Stromal cell of bone marrow (primary cell): ENCODE results near the gene YBX2.
"Not testable (repeated sequence)": the region's sequence is repeated elsewhere in the genome, so short reads cannot be mapped to it uniquely, and the experiment has no call there.

Experiments used
- DNase-seq: peaks from one replicate; pipeline ENCODE4 v3.0.0-alpha.2; 2012; ENCODE audit warnings: low read depth

Gene YBX2

DNA sequence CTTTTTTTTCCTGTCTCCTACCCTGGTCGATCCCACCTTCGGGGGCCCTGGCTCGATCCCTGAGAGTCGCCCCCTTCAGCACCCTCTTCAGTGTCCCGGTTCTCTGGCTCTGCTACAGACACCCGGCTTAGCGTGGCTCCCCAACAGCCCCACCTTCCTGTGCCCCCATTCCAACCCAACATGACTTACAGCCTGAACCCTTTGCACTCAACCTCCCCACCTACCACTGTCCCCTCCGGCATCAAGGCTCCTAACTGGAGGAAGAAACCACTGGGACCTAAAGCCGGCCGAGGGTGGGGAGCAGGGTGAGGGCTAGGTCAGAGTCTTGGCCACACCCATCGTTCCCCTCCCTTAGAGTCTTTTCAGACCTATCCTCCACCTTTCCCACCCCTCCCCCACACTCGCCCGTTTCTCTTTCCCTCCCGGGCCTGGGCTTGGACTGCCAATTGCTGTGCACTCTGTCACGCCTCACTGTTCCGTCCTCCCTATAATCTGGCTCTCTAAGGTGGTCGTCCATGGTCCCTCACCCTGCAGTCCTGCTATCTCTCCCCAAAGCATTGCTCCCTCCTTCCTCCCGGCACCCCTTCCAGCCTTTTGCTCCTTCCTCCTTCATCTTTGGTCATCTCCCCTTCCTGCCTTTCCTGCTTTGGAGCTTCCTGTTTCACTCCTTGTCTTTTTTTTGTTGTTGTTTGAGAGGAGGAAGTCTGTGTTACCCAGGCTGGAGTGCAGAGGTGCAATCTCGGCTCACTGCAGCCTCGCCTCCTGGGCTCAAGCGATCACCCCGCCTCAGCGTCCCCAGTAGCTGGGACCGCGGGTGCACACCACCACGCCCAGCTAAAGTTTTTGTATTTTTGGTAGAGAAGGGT, 31.3 kb downstream of the YBX2 start:
- DNase-seq = no peak

DNA sequence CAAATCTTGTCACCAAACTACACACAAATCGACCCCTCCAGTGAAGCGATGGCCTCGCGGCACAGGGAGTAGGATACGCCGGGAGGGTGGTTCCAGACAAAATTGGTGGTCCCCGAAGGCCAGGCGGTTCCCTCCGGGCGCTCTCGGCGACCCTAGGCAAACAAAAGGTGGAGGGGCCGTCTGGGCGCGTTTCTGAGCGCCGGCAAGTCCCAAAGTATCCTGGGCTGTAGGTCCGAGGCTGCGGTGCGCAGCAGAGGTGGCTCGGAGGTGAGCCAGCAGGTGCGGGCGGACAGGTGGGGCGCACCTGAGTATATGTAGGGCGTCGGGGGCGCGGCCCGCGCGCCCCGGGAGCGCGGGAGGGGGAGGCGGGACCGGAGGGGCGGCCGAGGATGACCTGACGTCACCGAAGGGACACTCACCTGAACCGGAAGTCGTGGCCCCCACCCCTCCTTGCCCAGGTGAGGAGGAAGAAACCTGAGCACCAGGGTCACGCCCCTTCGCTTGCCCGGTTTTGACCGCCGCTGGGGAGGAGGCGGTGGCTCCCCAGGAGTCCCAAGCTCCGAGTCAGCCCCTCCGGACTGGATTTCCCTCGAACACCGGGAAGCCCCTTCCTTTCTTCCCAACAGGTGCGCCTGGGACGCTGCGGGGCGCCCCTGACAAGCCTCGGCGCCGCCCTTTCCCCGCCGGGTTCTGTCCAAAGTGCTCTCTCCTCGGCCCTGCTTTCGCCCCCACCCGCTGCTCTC, 32.1 kb downstream of the YBX2 start, which contains the start of gene CLDN7:
Gene CLDN7, minus strand, starts transcription at position 287 of the 743 bp plus-strand sequence. CDS start 435 bp downstream, outside the sequence.
- no peak for DNase-seq

- no peak for DNase-seq
Measured at GRCh38 chr17:7261379-7262191, 32.9 kb downstream of the YBX2 start.

DNA sequence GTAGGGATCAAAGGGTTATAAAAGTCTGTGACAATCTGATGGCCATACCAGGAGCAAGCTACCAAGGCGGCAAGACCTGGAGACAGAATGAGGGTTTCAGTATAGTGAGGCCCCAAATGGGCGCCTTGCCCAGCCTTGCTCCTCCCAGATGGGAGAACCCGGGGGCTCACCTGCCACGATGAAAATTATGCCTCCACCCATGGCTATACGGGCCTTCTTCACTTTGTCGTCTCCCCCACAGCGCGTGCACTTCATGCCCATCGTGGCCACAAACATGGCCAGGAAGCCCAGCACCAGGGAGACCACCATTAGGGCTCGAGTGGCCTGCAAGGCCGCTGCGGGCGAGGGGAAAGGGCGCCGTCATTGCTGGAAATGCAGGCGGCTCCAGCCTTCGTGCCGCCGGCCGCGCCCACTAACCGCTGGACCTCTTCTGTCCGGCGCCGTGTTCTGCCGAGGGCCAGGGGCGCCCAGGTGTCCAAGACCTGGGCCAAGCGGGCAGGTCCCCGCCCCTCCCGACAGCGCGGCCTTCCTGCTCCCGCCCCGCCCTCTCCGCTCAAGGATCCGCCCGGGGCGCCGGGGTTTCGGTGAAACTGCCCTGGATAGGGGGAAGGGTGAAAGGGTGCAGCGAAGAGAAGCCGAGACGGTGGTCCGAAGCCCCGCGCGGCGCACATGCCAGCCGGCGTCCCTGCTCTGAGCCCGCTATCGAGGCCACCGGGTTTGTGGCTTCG, 33.6 kb downstream of the YBX2 start:
- DNase-seq = no peak

- DNase-seq = no peak
Measured at GRCh38 chr17:7260151-7260550, 34.3 kb downstream of the YBX2 start.

DNA sequence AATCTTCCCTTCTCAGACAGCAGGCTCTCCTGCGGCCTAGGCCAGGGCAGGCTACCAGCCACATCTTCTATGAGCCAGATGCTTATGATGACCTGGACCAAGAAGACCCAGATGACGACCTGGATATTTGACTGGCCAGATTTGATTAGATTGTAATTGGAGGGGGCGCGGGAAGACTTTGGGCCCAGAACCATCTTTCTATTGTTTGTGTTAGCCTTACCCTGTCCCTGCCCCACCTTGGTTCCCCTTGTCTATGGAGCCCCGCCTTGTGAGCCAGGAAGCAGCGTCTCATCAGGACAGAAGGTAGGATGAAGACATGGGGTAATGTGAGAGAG, 34.9 kb downstream of the YBX2 start:
- DNase-seq = no peak

DNA sequence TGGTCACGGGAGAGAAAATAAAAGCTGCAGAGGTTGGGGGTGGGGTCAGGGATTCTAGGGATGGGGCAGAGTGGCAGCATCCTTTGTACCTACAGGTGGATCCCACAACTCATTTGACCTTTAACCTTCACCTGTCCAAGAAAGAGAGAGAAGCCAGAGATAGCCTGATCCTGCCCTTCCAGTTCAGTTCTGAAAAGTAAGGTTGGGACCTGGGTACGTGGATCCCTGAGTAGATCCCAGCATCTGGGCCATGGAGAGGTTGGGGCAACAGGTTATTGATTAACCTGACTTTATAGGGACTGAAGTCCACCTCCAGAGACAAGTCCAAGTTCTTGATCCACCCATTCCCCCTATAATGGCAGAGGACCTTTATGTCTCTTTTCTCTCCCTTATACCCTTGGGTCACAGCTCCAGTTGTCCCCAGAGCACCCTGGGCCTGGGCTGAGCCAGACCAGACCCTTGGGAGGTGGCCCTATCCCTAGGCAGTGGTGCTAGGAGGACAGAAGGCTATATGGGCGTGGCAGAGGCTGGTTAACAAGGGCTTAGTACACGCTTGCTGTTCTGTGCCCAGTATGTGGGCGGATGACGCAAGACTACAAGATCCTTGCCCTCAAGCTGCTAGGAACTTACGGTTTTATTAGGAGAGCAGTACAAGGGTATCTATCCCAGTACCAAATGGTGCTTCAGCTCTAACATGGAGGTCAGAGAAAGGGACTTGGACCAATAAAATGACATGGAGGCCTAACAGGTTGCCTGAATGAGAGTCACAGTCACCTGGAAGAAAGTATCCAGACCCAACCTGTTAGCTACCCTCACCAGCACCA, 35.5 kb downstream of the YBX2 start:
- DNase-seq = no peak

DNA sequence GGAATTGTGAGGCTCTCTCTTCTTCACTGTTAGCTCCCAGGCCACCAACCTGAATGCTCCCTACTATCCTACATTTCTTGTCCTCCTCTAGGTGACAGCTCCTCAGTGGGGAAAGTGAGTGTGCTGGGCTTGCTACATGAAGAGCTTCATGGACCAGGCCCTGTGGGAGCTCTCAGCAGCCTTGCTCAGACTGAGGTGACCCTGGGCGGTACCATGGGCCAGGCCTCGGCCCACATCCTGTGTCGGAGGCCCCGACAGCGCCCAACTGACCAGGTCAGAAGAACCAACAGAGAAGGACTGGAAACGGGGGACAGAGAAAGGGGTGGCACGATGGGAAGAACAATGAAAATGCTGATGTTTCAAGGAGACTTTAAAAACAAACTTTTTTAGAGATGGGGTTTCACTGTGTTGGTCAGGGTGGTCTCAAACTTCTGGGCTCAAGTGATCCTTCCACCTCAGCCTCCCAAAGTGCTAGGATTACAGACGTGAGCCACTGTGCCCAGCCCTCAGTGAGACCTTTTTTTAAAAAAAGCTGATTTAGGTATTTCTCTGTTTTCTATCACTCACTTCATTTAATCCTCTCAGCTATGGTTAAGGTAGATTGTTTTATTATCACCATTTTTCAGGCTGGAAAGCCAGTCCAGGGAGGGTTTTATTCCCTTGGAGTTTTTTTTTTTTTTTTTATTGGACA, 37.5 kb downstream of the YBX2 start:
- no peak for DNase-seq

- no peak for DNase-seq
Measured at GRCh38 chr17:7254511-7254910, 39.9 kb downstream of the YBX2 start.

DNA sequence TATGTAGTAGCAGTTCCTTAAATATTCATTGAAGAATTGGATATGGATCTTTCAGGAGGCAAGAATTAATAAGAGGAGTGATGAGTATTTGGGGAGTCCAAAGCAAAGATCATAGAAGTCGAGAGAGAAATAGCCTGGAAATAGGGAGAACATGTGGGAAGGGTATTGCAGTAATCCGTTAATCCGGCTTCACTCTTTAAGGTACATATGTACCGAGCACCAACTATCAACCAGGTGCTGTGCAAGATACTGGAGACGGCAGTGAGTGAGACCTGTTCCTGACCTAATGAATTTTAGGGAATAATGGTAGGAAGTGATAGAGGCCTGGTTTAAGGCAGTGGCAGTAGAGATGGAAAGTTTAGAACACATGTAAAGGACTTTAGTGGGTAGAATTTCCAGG, 41.4 kb downstream of the YBX2 start:
- no peak for DNase-seq

DNA sequence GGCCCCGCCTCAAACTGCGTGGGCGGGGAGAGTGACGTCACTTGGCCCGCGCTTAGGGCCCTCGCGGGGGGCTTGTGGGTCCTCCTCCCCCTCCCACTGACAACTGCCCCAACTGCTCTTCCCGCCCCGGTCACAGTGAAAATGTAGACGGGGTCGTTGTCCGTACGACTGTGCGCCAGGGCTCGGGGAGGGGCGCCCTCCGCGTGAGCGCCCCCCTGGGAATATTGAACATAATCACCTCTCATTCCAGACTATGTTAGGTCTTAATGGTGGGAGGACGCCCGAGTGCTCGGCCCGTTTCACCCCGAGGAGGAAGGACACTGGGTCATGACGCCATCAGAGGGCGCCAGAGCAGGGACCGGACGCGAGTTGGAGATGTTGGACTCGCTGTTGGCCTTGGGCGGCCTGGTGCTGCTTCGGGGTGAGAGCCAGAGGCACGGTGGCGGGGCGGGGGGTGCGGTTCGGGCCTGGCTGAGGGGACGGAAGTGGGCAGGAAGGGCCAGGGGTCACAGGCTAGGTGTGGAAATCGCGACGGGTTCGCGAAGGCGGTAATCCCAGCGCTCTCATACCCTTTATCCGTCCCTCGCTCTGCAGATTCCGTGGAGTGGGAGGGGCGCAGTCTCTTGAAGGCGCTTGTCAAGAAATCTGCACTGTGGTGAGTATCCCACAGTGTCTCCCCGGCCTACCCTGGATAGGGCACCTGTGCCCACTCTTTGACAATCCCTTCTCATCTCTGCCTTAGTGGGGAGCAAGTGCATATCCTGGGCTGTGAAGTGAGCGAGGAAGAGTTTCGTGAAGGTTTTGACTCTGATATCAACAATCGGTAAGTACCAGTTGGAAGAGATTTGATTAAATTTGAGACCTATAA, 42.0 kb downstream of the YBX2 start, which contains the start of gene ELP5:
Gene ELP5, plus strand, starts transcription at position 40 of the 868 bp plus-strand sequence. Its CDS starts 336 bp downstream, at position 376.
- peak; percentile 90 for DNase-seq

- peak; percentile 99 for DNase-seq
Measured at GRCh38 chr17:7251661-7252175, 42.7 kb downstream of the YBX2 start, which contains the start of gene CTDNEP1. Gene CTDNEP1, minus strand, starts transcription at chr17:7251734. Its CDS starts 438 bp downstream, at chr17:7251296.

- no peak for DNase-seq
Measured at GRCh38 chr17:7250695-7251627, 43.5 kb downstream of the YBX2 start.

GRCh38 chr17:7249830-7250229, 44.6 kb downstream of the YBX2 start:
- no peak for DNase-seq

DNA sequence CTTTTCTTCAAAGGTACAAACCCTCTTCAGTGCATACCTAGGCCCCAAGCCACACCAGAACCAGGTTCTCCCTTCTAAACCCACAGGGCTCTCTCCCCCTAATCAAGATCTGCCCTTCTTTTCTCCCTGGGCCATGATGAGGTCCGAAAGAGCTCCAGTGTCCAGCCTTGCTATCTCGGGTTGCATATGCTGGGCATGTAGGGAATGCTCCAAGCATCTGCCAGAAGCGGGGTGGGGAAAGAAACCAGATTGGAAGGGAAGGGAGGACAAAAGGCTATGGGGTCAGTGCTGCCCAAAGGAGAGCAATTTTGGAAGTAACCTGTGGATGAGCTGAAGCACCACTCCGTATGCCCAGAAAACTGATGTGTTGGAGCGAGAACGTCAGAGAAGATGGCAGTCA, 45.2 kb downstream of the YBX2 start:
- DNase-seq = no peak

DNA sequence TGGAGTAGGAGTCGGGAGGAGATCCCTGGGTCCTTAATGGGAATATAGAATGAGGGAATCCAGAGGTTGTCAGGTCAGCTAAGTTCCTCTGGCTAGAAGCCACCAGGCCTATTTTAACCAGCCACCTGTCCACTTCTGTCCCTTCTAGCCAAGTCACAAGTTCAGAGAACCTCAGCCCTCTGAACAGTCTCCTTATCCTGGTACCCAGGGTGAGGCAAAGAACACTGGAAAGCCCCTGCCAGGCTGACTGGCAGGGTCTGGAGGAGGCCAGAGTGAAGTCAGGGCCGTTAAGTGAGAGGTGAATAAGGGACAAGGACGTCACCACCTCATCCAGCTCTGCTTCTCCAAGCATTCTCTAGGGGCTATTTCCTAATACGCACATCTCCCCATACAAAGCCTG, 45.6 kb downstream of the YBX2 start:
- no peak for DNase-seq

GRCh38 chr17:7246779-7247178, 47.7 kb downstream of the YBX2 start:
- no peak for DNase-seq

DNA sequence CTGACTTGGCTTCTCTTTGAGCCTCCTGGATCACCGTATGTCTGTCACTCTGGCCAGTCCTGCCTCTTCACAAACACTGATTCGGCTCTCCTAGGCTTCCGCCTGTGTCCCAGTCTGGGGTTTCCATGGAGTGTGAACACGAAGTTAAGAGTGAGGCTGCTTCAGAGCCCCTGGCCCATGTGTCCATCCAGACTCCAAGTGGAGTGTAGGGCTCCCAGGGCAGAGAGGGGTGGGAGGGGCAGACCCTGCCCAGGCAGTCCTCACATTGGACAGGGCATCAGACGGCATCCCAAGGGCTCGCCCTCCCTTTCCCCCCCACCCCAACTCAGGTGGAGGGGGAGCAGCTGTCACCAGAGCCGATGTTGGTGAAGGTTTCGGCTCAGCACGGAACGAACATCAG, 50.6 kb downstream of the YBX2 start:
- DNase-seq = not testable (repeated sequence)
